CD4-positive, alpha-beta T cell (primary cell): ENCODE data around the gene SSBP2. TPM values are rescaled to one million over a fixed set of nuclear protein-coding genes. Genes with fewer than 3 reads are reported as not detected.

ENCODE experiments used
- ATAC-seq: fragments of 200-7000 bp; cut with Tn5 transposase; one replicate; pipeline ENCODE4 v1.10.0; 2022; ENCODE audit warnings: mild to moderate bottlenecking; ENCODE audit not compliant: poor library complexity
- CTCF ChIA-PET: fragments of 350-600 bp; sonication (Branson Sonifier 250); formaldehyde crosslinking; loops from one replicate; lab custom pipeline; 2021; ENCODE audit warnings: antibody characterized with exemption, inconsistent platforms; lab: Charles Lee
- POLR2A ChIA-PET: fragments of 350-600 bp; sonication (Branson Sonifier 250); formaldehyde crosslinking; loops from one replicate; lab custom pipeline; 2021; ENCODE audit warnings: antibody characterized with exemption, inconsistent platforms; lab: Charles Lee
- DNase-seq, 14 experiments: peaks; one replicate each; pipeline ENCODE4 v3.0.0-alpha.2; 2013 to 2020; ENCODE audit warnings: mixed read lengths in 2 of 14
- H3K27ac ChIP-seq, 2 donors: one replicate each; pipeline versions ENCODE4 v1.5.1 to v1.7.0; 2013; ENCODE audit warnings: low read length in 2 of 2, low read depth in 1 of 2, mild to moderate bottlenecking in 1 of 2
- H3K27me3 ChIP-seq, 2 experiments: 1 replicate in 1 of 2; 2 replicates in 1 of 2; pipeline versions ENCODE4 v1.6.1 to v1.7.0; 2013; ENCODE audit warnings: low read length in 2 of 2, control low read depth in 1 of 2, mild to moderate bottlenecking in 1 of 2, moderate library complexity in 1 of 2; ENCODE audit not compliant: insufficient read depth in 2 of 2, control insufficient read depth in 1 of 2
- H3K36me3 ChIP-seq: one replicate; pipeline ENCODE4 v1.6.1; 2013; ENCODE audit warnings: low read length, control low read depth; ENCODE audit not compliant: insufficient read depth
- H3K4me1 ChIP-seq: one replicate; pipeline ENCODE4 v1.6.1; 2013; ENCODE audit warnings: low read length, control low read depth; ENCODE audit not compliant: insufficient read depth
- H3K4me3 ChIP-seq: one replicate; pipeline ENCODE4 v1.5.1; 2013; ENCODE audit warnings: mild to moderate bottlenecking, low read length, moderate library complexity
- H3K9me3 ChIP-seq, 2 experiments: 1 replicate in 1 of 2; 2 replicates in 1 of 2; pipeline versions ENCODE4 v1.6.1 to v1.7.0; 2013; ENCODE audit warnings: low read length in 2 of 2, mild to moderate bottlenecking in 2 of 2, control low read depth in 1 of 2, moderate library complexity in 1 of 2; ENCODE audit not compliant: control insufficient read depth in 1 of 2, insufficient read depth in 1 of 2
- H3K27ac Mint-ChIP-seq: one replicate; pipeline ENCODE4 v1.8.0; 2020; ENCODE audit warnings: mixed read lengths
- H3K27me3 Mint-ChIP-seq: one replicate; pipeline ENCODE4 v1.8.0; 2021; ENCODE audit warnings: mixed read lengths
- H3K36me3 Mint-ChIP-seq: one replicate; pipeline ENCODE4 v1.8.0; 2021; ENCODE audit warnings: low read depth, mixed read lengths
- H3K4me1 Mint-ChIP-seq: one replicate; pipeline ENCODE4 v1.8.0; 2021; ENCODE audit warnings: low read depth, mixed read lengths
- H3K4me3 Mint-ChIP-seq: one replicate; pipeline ENCODE4 v1.8.0; 2020; ENCODE audit warnings: mild to moderate bottlenecking, mixed read lengths
- H3K9me3 Mint-ChIP-seq: one replicate; pipeline ENCODE4 v1.8.0; 2020; ENCODE audit warnings: mixed read lengths
- intact Hi-C, 2 experiments: fragments of 100-400 bp; cut with DNase I in 1 of 2; cut with micrococcal nuclease in 1 of 2; formaldehyde crosslinking; loops; one replicate each; pipeline versions ENCODE4 v1.15.1 to v1.9.0; 2023 to 2025; cut with DNase I, micrococcal nuclease
- total RNA-seq, 174 experiments: library from RNA in 2 of 174; stranded (reverse) in 2 of 174; gene quantifications; one replicate each; pipeline ENCODE4 v1.2.3 and lab custom pipeline; 2021 to 2026
- TF ChIP-seq, protein P1 (sequence below): fragments of 200-600 bp; IDR thresholded peaks from one replicate; pipeline ENCODE4 v1.8.0; 2022; ENCODE audit warnings: antibody characterized with exemption, mild to moderate bottlenecking

Gene SSBP2
- total RNA-seq, 2 experiments from 2014 or later, result 33.5 to 36.3 TPM

- no peak for DNase-seq
- Histone ChIP-seq H3K9me3 (peaks cover 7 to 9% of the 10 kb centered on the region in 2 experiments), H3K36me3 (peaks cover 16% of the 10 kb centered on the region), H3K4me1 (no peaks in the 10 kb centered on the region), H3K4me3 (no peak overlapping the region), H3K27ac (no peak overlapping the region), H3K27me3 (no peaks in the 10 kb centered on the region)
- POLR2A ChIA-PET, result no interaction called here
- CTCF ChIA-PET, result no interaction called here
- Mint-ChIP-seq H3K36me3 (peaks cover 59% of the 10 kb centered on the region), H3K27me3 (no peaks in the 10 kb centered on the region), H3K27ac (no peak overlapping the region), H3K4me3 (no peak overlapping the region), H3K4me1 (peaks cover 35% of the 10 kb centered on the region), H3K9me3 (no peaks in the 10 kb centered on the region)
- no peak for ATAC-seq
- TF ChIP-seq, protein P1, sequence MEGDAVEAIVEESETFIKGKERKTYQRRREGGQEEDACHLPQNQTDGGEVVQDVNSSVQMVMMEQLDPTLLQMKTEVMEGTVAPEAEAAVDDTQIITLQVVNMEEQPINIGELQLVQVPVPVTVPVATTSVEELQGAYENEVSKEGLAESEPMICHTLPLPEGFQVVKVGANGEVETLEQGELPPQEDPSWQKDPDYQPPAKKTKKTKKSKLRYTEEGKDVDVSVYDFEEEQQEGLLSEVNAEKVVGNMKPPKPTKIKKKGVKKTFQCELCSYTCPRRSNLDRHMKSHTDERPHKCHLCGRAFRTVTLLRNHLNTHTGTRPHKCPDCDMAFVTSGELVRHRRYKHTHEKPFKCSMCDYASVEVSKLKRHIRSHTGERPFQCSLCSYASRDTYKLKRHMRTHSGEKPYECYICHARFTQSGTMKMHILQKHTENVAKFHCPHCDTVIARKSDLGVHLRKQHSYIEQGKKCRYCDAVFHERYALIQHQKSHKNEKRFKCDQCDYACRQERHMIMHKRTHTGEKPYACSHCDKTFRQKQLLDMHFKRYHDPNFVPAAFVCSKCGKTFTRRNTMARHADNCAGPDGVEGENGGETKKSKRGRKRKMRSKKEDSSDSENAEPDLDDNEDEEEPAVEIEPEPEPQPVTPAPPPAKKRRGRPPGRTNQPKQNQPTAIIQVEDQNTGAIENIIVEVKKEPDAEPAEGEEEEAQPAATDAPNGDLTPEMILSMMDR, result no peak
- intact Hi-C loops, result no loop called here
These were observed 143.2 kb downstream of the SSBP2 start for GRCh38 chr5:81607693-81608092.

DNA sequence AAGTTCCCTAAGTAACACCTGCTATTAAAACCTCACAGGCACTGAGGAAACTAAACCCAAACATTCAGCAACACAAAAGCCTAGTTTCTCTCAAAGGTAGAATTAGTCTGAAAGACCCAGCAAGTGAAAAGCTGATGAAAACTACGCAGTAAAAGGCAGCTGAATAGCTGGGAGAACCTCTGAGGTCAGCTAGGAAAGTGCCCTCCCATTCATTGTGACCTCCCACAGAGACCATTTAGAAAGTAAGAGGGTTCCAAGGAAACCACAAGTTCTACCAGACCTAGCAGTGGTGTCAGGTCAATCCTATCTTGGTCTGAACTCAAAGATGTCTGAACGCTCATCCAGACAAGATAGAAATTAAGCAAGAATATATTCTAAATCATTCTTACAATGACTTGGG lies 144.7 kb downstream of the SSBP2 start:
- Histone ChIP-seq H3K36me3 (peaks cover 9% of the 10 kb centered on the region), H3K9me3 (peaks cover 7 to 9% of the 10 kb centered on the region in 2 experiments), H3K27me3 (no peaks in the 10 kb centered on the region), H3K4me1 (no peaks in the 10 kb centered on the region), H3K27ac (no peak overlapping the region), H3K4me3 (no peak overlapping the region)
- peaks cover 40% of the 10 kb centered on the region for H3K4me1 Mint-ChIP-seq
- H3K27me3 Mint-ChIP-seq, result no peaks in the 10 kb centered on the region
- POLR2A ChIA-PET, result no interaction called here
- DNase-seq (no peak), ATAC-seq (no peak)
- intact Hi-C loops, result no loop called here
- CTCF ChIA-PET, result no interaction called here
- no peak overlapping the region for H3K27ac Mint-ChIP-seq
- H3K9me3 Mint-ChIP-seq, result no peaks in the 10 kb centered on the region
- no peak overlapping the region for H3K4me3 Mint-ChIP-seq
- peaks cover 63% of the 10 kb centered on the region for H3K36me3 Mint-ChIP-seq
- TF ChIP-seq, protein P1, result no peak

- no peak overlapping the region for H3K4me3 Mint-ChIP-seq
- ChIA-PET CTCF (interaction anchor here (0.6 kb wide), 1 partner anchor 115 kb away, joined by 3 read pairs; no protein-coding TSS in a partner anchor), POLR2A (no interaction called here)
- ATAC-seq (no peak), DNase-seq (no peak)
- H3K9me3 ChIP-seq, result peaks cover 6 to 7% of the 10 kb centered on the region in 2 experiments
- H3K4me1 ChIP-seq, result no peaks in the 10 kb centered on the region
- no peaks in the 10 kb centered on the region for H3K9me3 Mint-ChIP-seq
- H3K36me3 ChIP-seq, result peaks cover 9% of the 10 kb centered on the region
- intact Hi-C loops, result no loop called here
- H3K4me1 Mint-ChIP-seq, result peaks cover 41% of the 10 kb centered on the region
- TF ChIP-seq, protein P1, result no peak
- H3K36me3 Mint-ChIP-seq, result peaks cover 57% of the 10 kb centered on the region
- no peak overlapping the region for H3K27ac Mint-ChIP-seq
- no peak overlapping the region for H3K27ac ChIP-seq
- no peaks in the 10 kb centered on the region for H3K27me3 ChIP-seq
- H3K4me3 ChIP-seq, result no peak overlapping the region
- no peaks in the 10 kb centered on the region for H3K27me3 Mint-ChIP-seq
These were observed 145.6 kb downstream of the SSBP2 start for GRCh38 chr5:81605299-81605698.
